OCI-LY1 (cell line): Measurements from ENCODE around the gene PRSS1.

ENCODE experiments used
- H2AFZ ChIP-seq: fragments of 200-600 bp; sonication (generic), shearing (Covaris generic); 2 replicates; pipeline ENCODE4 v1.6.0; 2014; ENCODE audit warnings: antibody characterized with exemption, mild to moderate bottlenecking, low read length
- H3F3A ChIP-seq: fragments of 200-600 bp; sonication (generic), shearing (Covaris generic); 2 replicates; pipeline ENCODE4 v1.6.0; 2014; ENCODE audit warnings: mild to moderate bottlenecking, antibody characterized with exemption, low read length, moderate library complexity; ENCODE audit not compliant: insufficient read depth
- H3K27ac ChIP-seq: fragments of 200-600 bp; sonication (generic); 2 replicates; pipeline ENCODE4 v1.5.1; 2014; ENCODE audit warnings: low read length, mixed run types, mild to moderate bottlenecking, low read depth; ENCODE audit not compliant: poor library complexity, severe bottlenecking
- H3K27me3 ChIP-seq: fragments of 200-600 bp; sonication (generic); 2 replicates; pipeline ENCODE4 v1.6.0; 2014; ENCODE audit warnings: antibody characterized with exemption, mild to moderate bottlenecking, low read length, moderate library complexity; ENCODE audit not compliant: insufficient read depth
- H3K36me3 ChIP-seq: fragments of 200-600 bp; sonication (generic); 2 replicates; pipeline ENCODE4 v1.6.1; 2014; ENCODE audit warnings: mild to moderate bottlenecking, antibody characterized with exemption, low read length, moderate library complexity, mixed read lengths; ENCODE audit not compliant: insufficient read depth
- H3K4me1 ChIP-seq: fragments of 200-600 bp; sonication (generic); 2 replicates; pipeline ENCODE4 v1.5.1; 2014; ENCODE audit warnings: mild to moderate bottlenecking, low read length, moderate library complexity; ENCODE audit not compliant: insufficient read depth, severe bottlenecking
- H3K4me2 ChIP-seq: fragments of 200-600 bp; sonication (generic), shearing (Covaris generic); 2 replicates; pipeline ENCODE4 v1.6.1; 2014; ENCODE audit warnings: low read length
- H3K4me3 ChIP-seq: fragments of 200-600 bp; sonication (generic); 2 replicates; pipeline ENCODE4 v1.5.1; 2014; ENCODE audit warnings: low read length, low read depth, mild to moderate bottlenecking, mixed read lengths; ENCODE audit not compliant: poor library complexity, severe bottlenecking
- H3K79me2 ChIP-seq: fragments of 200-600 bp; shearing (Covaris generic); 2 replicates; pipeline ENCODE4 v1.6.1; 2016; ENCODE audit warnings: mixed run types, low read length, mixed read lengths; ENCODE audit not compliant: insufficient read depth
- H3K9ac ChIP-seq: fragments of 200-600 bp; sonication (generic), shearing (Covaris generic); 2 replicates; pipeline ENCODE4 v1.6.1; 2014; ENCODE audit warnings: mild to moderate bottlenecking, low read length, mixed read lengths
- H3K9me2 ChIP-seq: fragments of 200-600 bp; sonication (generic), shearing (Covaris generic); 2 replicates; pipeline ENCODE4 v1.6.1; 2014; ENCODE audit warnings: low read depth, mild to moderate bottlenecking, low read length, mixed read lengths
- H3K9me3 ChIP-seq: fragments of 200-600 bp; shearing (Covaris generic); 2 replicates; pipeline ENCODE4 v1.6.1; 2014; ENCODE audit warnings: low read length, mixed read lengths
- H4K20me1 ChIP-seq: fragments of 200-600 bp; sonication (generic), shearing (Covaris generic); 2 replicates; pipeline ENCODE4 v1.6.0; 2016; ENCODE audit warnings: mild to moderate bottlenecking, low read length; ENCODE audit not compliant: insufficient read depth
- CTCF ChIP-seq: fragments of 200-600 bp; sonication (generic), shearing (Covaris generic); IDR thresholded peaks from 2 replicates; pipeline ENCODE4 v1.5.1; 2017; ENCODE audit warnings: mild to moderate bottlenecking, antibody characterized with exemption, low read length, moderate library complexity, mixed read lengths
- EZH2 ChIP-seq: fragments of 200-600 bp; sonication (generic), shearing (Covaris generic); IDR thresholded peaks from 2 replicates; pipeline ENCODE4 v1.8.0; 2017; ENCODE audit warnings: borderline replicate concordance, mixed run types, mild to moderate bottlenecking, antibody characterized with exemption, low read length, moderate library complexity, mixed read lengths

PRSS1 gene

GRCh38 chr7:142797391-142798377, 48.4 kb downstream of the PRSS1 start:
- H3K9ac ChIP-seq, result peak overlapping the region; percentile 69
- H3K27me3 ChIP-seq, result no peaks in the 10 kb centered on the region
- H3K4me1 ChIP-seq, result peaks cover 54% of the 10 kb centered on the region
- H3K9me3 ChIP-seq, result no peaks in the 10 kb centered on the region
- H3K4me2 ChIP-seq, result peak overlapping the region; percentile 66
- peaks cover 5% of the 10 kb centered on the region; the same call in 1 of the 2 replicates for H3K36me3 ChIP-seq
- H3K9me2 ChIP-seq, result no peaks in the 10 kb centered on the region
- TF ChIP-seq EZH2 (no peak), CTCF (no peak)
- H3K27ac ChIP-seq, result peak overlapping the region; percentile 73
- no peaks in the 10 kb centered on the region for H4K20me1 ChIP-seq
- peak overlapping the region; percentile 62 for H3K4me3 ChIP-seq
- no peak overlapping the region for H2AFZ ChIP-seq
- no peaks in the 10 kb centered on the region for H3K79me2 ChIP-seq
- H3F3A ChIP-seq, result no peaks in the 10 kb centered on the region

GRCh38 chr7:142798451-142799436, 49.5 kb downstream of the PRSS1 start:
- Histone ChIP-seq H3K36me3 (peaks cover 11% of the 10 kb centered on the region; the same call in 1 of the 2 replicates), H3K9me2 (no peaks in the 10 kb centered on the region), H3K27me3 (no peaks in the 10 kb centered on the region), H3K4me1 (peaks cover 54% of the 10 kb centered on the region), H3K9ac (peak overlapping the region; percentile 69), H3K4me3 (peak overlapping the region; percentile 62), H2AFZ (no peak overlapping the region), H3K79me2 (no peaks in the 10 kb centered on the region), H3K9me3 (no peaks in the 10 kb centered on the region), H3F3A (no peaks in the 10 kb centered on the region), H3K27ac (peak overlapping the region; percentile 73), H4K20me1 (no peaks in the 10 kb centered on the region), H3K4me2 (peak overlapping the region; percentile 66)
- no peak for TF ChIP-seq EZH2
- TF ChIP-seq CTCF, result no peak

- no peaks in the 10 kb centered on the region for H4K20me1 ChIP-seq
- H3K4me1 ChIP-seq, result peaks cover 58% of the 10 kb centered on the region
- H3K9me3 ChIP-seq, result no peaks in the 10 kb centered on the region
- H3K9ac ChIP-seq, result peak overlapping the region; percentile 69; the same call in 1 of the 2 replicates
- no peaks in the 10 kb centered on the region for H3K9me2 ChIP-seq
- no peak overlapping the region for H3K4me3 ChIP-seq
- no peaks in the 10 kb centered on the region for H3K27me3 ChIP-seq
- no peaks in the 10 kb centered on the region for H3K79me2 ChIP-seq
- H3K27ac ChIP-seq, result peak overlapping the region; percentile 73
- H3K4me2 ChIP-seq, result peak overlapping the region; percentile 66
- no peak overlapping the region for H2AFZ ChIP-seq
- TF ChIP-seq EZH2 (no peak), CTCF (no peak)
- no peaks in the 10 kb centered on the region for H3F3A ChIP-seq
- H3K36me3 ChIP-seq, result peaks cover 11% of the 10 kb centered on the region; the same call in 1 of the 2 replicates
Measured at GRCh38 chr7:142799437-142799835, 50.2 kb downstream of the PRSS1 start.
